Lower lobe of right lung (tissue), 2 donors: ENCODE measurements around the gene CLPX. TPM values are rescaled to one million over a fixed set of nuclear protein-coding genes. Genes with fewer than 3 reads are reported as not detected.

ENCODE experiments used
- ATAC-seq, 2 donors: fragments of 200-7000 bp; cut with Tn5 transposase; one replicate each; pipeline ENCODE4 v1.9.1; 2020 to 2022; ENCODE audit warnings: mild to moderate bottlenecking in 2 of 2, moderate library complexity in 2 of 2
- DNase-seq: peaks from one replicate; pipeline ENCODE4 v3.0.0-alpha.2; 2020
- H3K27ac ChIP-seq: fragments of 200-600 bp; one replicate; pipeline ENCODE4 v1.8.0; 2022
- H3K27me3 ChIP-seq: fragments of 200-600 bp; one replicate; pipeline ENCODE4 v1.8.0; 2022; ENCODE audit warnings: low read depth
- H3K36me3 ChIP-seq: fragments of 200-600 bp; one replicate; pipeline ENCODE4 v1.8.0; 2022; ENCODE audit warnings: mild to moderate bottlenecking
- H3K4me1 ChIP-seq: fragments of 200-600 bp; one replicate; pipeline ENCODE4 v1.8.0; 2022
- H3K4me3 ChIP-seq: fragments of 200-600 bp; one replicate; pipeline ENCODE4 v1.8.0; 2022; ENCODE audit warnings: mild to moderate bottlenecking
- H3K9me3 ChIP-seq: fragments of 200-600 bp; one replicate; pipeline ENCODE4 v1.8.0; 2022
- CTCF ChIP-seq: fragments of 200-600 bp; IDR thresholded peaks from one replicate; pipeline ENCODE4 v1.8.0; 2022; ENCODE audit warnings: antibody characterized with exemption, mild to moderate bottlenecking
- intact Hi-C: fragments of 100-400 bp; cut with DNase I; formaldehyde crosslinking; loops from one replicate; pipeline ENCODE4 v1.11.0; 2022
- total RNA-seq: library from RNA; stranded (reverse); fragmentation: NEBNext Ultra II Directional; extraction: Animal tissue kit (Norgen Biotek cat#: 25700); gene quantifications from one replicate; pipeline ENCODE4 v1.2.1, GENCODE V29; 2021
- donor health status: DM: no; HTN: yes; CAD: no; lungs with severe emphysema.

Gene CLPX
- total RNA-seq, 1 donor from 2014 or later, result 43.4 TPM

DNA sequence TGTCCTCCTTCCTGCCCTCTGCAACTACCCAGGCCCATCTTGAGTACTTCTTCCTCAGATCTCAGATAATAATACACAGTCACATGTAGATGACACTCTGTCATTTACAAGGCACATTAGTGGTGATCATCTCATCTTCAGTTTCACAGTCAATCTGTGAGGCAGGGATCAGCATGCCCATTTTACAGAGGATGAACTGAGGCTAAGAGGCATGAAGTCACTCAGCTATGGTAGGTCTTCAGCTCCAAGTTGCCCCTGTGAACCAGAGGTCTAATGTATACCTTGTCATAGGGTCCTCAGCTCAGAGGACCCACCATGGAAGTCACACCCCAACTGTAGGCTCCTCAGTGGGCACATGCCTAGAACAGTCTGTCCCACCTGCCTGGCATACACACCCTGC lies 30.4 kb upstream of the CLPX start:
- Histone ChIP-seq H3K36me3 (no peaks in the 10 kb centered on the region), H3K4me1 (peaks cover 3% of the 10 kb centered on the region), H3K27me3 (no peaks in the 10 kb centered on the region), H3K27ac (no peak overlapping the region), H3K9me3 (no peaks in the 10 kb centered on the region), H3K4me3 (no peak overlapping the region)
- ATAC-seq (no peak), DNase-seq (no peak)
- intact Hi-C loops, result no loop called here
- no peak for TF ChIP-seq CTCF

- ATAC-seq (no peak), DNase-seq (no peak)
- no peaks in the 10 kb centered on the region for H3K9me3 ChIP-seq
- H3K27ac ChIP-seq, result no peak overlapping the region
- no peaks in the 10 kb centered on the region for H3K27me3 ChIP-seq
- no peak overlapping the region for H3K4me3 ChIP-seq
- no peak for TF ChIP-seq CTCF
- intact Hi-C loops, result no loop called here
- H3K4me1 ChIP-seq, result peaks cover 3% of the 10 kb centered on the region
- H3K36me3 ChIP-seq, result no peaks in the 10 kb centered on the region
These were observed 28.9 kb upstream of the CLPX start for GRCh38 chr15:65214010-65214409.

- H3K4me1 ChIP-seq, result peaks cover 3% of the 10 kb centered on the region
- intact Hi-C loops, result no loop called here
- H3K27me3 ChIP-seq, result no peaks in the 10 kb centered on the region
- no peak overlapping the region for H3K27ac ChIP-seq
- no peaks in the 10 kb centered on the region for H3K36me3 ChIP-seq
- H3K9me3 ChIP-seq, result no peaks in the 10 kb centered on the region
- ATAC-seq, result no peak
- H3K4me3 ChIP-seq, result no peak overlapping the region
- no peak for DNase-seq
- TF ChIP-seq CTCF, result no peak
These were observed 28.1 kb upstream of the CLPX start for GRCh38 chr15:65213241-65213640.

DNA sequence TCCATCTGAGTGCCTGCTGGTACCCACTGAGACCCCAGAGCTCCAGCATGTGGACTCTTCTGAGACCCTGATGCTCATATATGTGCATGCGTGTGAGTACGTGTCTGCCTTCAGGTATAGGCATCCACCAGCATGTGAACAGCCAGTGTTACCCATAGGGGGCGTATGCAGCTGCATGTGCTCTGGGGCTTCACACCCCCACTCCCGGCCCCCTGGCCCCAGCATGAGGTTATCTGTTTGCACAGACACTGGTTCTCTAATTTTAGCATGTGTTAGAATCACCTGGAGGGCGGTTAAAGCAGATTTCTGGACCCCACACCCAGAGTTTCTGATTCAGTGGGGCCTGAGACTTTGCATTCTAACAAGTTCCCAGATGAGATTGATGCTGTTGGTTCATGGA lies 27.0 kb upstream of the CLPX start:
- Histone ChIP-seq H3K4me1 (peaks cover 3% of the 10 kb centered on the region), H3K9me3 (no peaks in the 10 kb centered on the region), H3K27ac (no peak overlapping the region), H3K4me3 (no peak overlapping the region), H3K27me3 (no peaks in the 10 kb centered on the region), H3K36me3 (no peaks in the 10 kb centered on the region)
- TF ChIP-seq CTCF, result peak; percentile 38
- intact Hi-C loops, result no loop called here
- ATAC-seq (peak; percentile 33 to 48), DNase-seq (no peak)

GRCh38 chr15:65211482-65211982 lies 26.4 kb upstream of the CLPX start:
- Histone ChIP-seq H3K9me3 (no peaks in the 10 kb centered on the region), H3K4me1 (peaks cover 3% of the 10 kb centered on the region), H3K36me3 (no peaks in the 10 kb centered on the region), H3K27me3 (no peaks in the 10 kb centered on the region), H3K27ac (no peak overlapping the region), H3K4me3 (no peak overlapping the region)
- peak; percentile 29 to 64 for ATAC-seq
- intact Hi-C loops, result no loop called here
- no peak for TF ChIP-seq CTCF
- no peak for DNase-seq
